B cell (primary cell): ENCODE data around the gene NDST1. TPM values are rescaled to one million over a fixed set of nuclear protein-coding genes. Genes with fewer than 3 reads are reported as not detected.

Experiments used
- ATAC-seq: fragments of 200-7000 bp; cut with Tn5 transposase; one replicate; pipeline ENCODE4 v1.10.0; 2021; ENCODE audit warnings: low read depth, mild to moderate bottlenecking, moderate number of reproducible peaks, moderate library complexity
- CTCF ChIA-PET: fragments of 350-600 bp; sonication (Branson Sonifier 250); formaldehyde crosslinking; loops from one replicate; lab custom pipeline; 2021; ENCODE audit warnings: antibody characterized with exemption, inconsistent platforms; lab: Charles Lee
- POLR2A ChIA-PET: fragments of 350-600 bp; sonication (Branson Sonifier 250); formaldehyde crosslinking; loops from one replicate; lab custom pipeline; 2021; ENCODE audit warnings: antibody characterized with exemption; lab: Charles Lee
- DNase-seq: peaks from one replicate; pipeline ENCODE4 v3.0.0; 2013
- H2AFZ ChIP-seq: 2 replicates; pipeline ENCODE4 v1.6.1; 2012; ENCODE audit warnings: mild to moderate bottlenecking, low read depth, low read length; ENCODE audit not compliant: insufficient read depth, poor library complexity, severe bottlenecking
- H3K27ac ChIP-seq, 2 donors: 1 replicate in 1 of 2; 2 replicates in 1 of 2; pipeline ENCODE4 v1.5.1; 2012 to 2013; ENCODE audit warnings: low read length in 2 of 2, mild to moderate bottlenecking in 2 of 2, moderate library complexity in 1 of 2
- H3K27me3 ChIP-seq, 4 experiments: fragments of 200-600 bp in 1 of 4; sonication (generic) in 1 of 4; replicated peaks in 1 of 4; 1 replicate in 2 of 4; 2 replicates in 2 of 4; pipeline versions ENCODE4 v1.6.1 to v1.7.0; 2013 to 2016; ENCODE audit warnings: low read length in 3 of 4, mild to moderate bottlenecking in 2 of 4, mixed read lengths in 1 of 4, moderate library complexity in 1 of 4; ENCODE audit not compliant: insufficient read depth in 4 of 4, control insufficient read depth in 3 of 4; ENCODE audit errors: control extremely low read depth in 1 of 4
- H3K36me3 ChIP-seq, 2 experiments: replicated peaks in 1 of 2; 1 replicate in 1 of 2; 2 replicates in 1 of 2; pipeline versions ENCODE4 v1.6.1 to v1.7.1; 2013; ENCODE audit warnings: low read length in 1 of 2; ENCODE audit not compliant: insufficient read depth in 2 of 2, control insufficient read depth in 1 of 2; ENCODE audit errors: control extremely low read depth in 1 of 2, extremely low read depth in 1 of 2
- H3K4me1 ChIP-seq, 2 donors: fragments of 200-600 bp in 1 of 2; sonication (generic) in 1 of 2; 1 replicate in 1 of 2; 2 replicates in 1 of 2; pipeline versions ENCODE4 v1.5.1 to v1.6.1; 2013 to 2017; ENCODE audit warnings: low read length in 2 of 2; ENCODE audit not compliant: control insufficient read depth in 2 of 2, insufficient read depth in 2 of 2
- H3K4me2 ChIP-seq: replicated peaks from 2 replicates; pipeline ENCODE3; 2012; ENCODE audit warnings: mild to moderate bottlenecking, low read depth, low read length; ENCODE audit not compliant: poor library complexity, severe bottlenecking
- H3K4me3 ChIP-seq, 5 experiments: fragments of 200-600 bp in 1 of 5; sonication (generic) in 1 of 5; 1 replicate in 3 of 5; 2 replicates in 2 of 5; pipeline versions ENCODE4 v1.5.1 to v1.7.0; 2011 to 2016; ENCODE audit warnings: low read length in 4 of 5, mild to moderate bottlenecking in 4 of 5, low read depth in 2 of 5, control low read depth in 1 of 5, moderate library complexity in 1 of 5; ENCODE audit not compliant: insufficient read depth in 1 of 5; ENCODE audit errors: control extremely low read depth in 1 of 5, extremely low read depth in 1 of 5
- H3K79me2 ChIP-seq: fragments of 200-600 bp; sonication (generic); one replicate; pipeline ENCODE4 v1.6.0; 2016; ENCODE audit warnings: low read length; ENCODE audit not compliant: control insufficient read depth, insufficient read depth
- H3K9ac ChIP-seq: fragments of 200-600 bp; sonication (generic); 2 replicates; pipeline ENCODE4 v1.6.1; 2017; ENCODE audit warnings: mild to moderate bottlenecking, low read length, moderate library complexity
- H3K9me3 ChIP-seq, 3 donors: one replicate each; pipeline versions ENCODE4 v1.6.1 to v1.7.1; 2013; ENCODE audit warnings: low read length in 2 of 3; ENCODE audit not compliant: control insufficient read depth in 2 of 3, insufficient read depth in 1 of 3; ENCODE audit errors: control extremely low read depth in 1 of 3
- H4K20me1 ChIP-seq: 2 replicates; pipeline ENCODE4 v1.6.0; 2012; ENCODE audit warnings: mild to moderate bottlenecking, low read length; ENCODE audit not compliant: insufficient read depth, control insufficient read depth, poor library complexity, severe bottlenecking
- H3K27ac Mint-ChIP-seq: one replicate; pipeline ENCODE4 v1.8.0; 2021; ENCODE audit warnings: mixed read lengths
- H3K27me3 Mint-ChIP-seq: one replicate; pipeline ENCODE4 v1.8.0; 2021; ENCODE audit warnings: mixed read lengths
- H3K4me1 Mint-ChIP-seq: one replicate; pipeline ENCODE4 v1.8.0; 2021; ENCODE audit warnings: mixed read lengths
- H3K4me3 Mint-ChIP-seq: one replicate; pipeline ENCODE4 v1.8.0; 2021; ENCODE audit warnings: mixed read lengths
- H3K9me3 Mint-ChIP-seq: one replicate; pipeline ENCODE4 v1.8.0; 2022; ENCODE audit warnings: mixed read lengths; ENCODE audit not compliant: insufficient read depth
- CTCF ChIP-seq: fragments of 200-600 bp; IDR thresholded peaks from one replicate; pipeline ENCODE4 v1.8.0; 2022; ENCODE audit warnings: antibody characterized with exemption, mild to moderate bottlenecking
- EZH2 ChIP-seq: IDR thresholded peaks from 2 replicates; pipeline ENCODE4 v1.6.1; 2012; ENCODE audit warnings: borderline replicate concordance, low read depth, mild to moderate bottlenecking, moderate library complexity, low read length; ENCODE audit not compliant: insufficient read depth, poor library complexity, severe bottlenecking
- WGBS: methylation state at CpG from one replicate; pipeline ENCODE4 v1.1.5; 2013; ENCODE audit warnings: missing lambda C conversion rate; ENCODE audit not compliant: insufficient coverage; 5-methylcytosine and 5-hydroxymethylcytosine counted together
- intact Hi-C: fragments of 100-400 bp; cut with micrococcal nuclease; formaldehyde crosslinking; loops from one replicate; pipeline ENCODE4 v1.10.0; 2022
- polyA plus RNA-seq: library from polyadenylated mRNA; depleted of rRNA; stranded (reverse); fragments of >200 nt; gene quantifications from 2 replicates; pipeline ENCODE4 v1.2.3, GENCODE V29; 2012
- total RNA-seq, 2 donors: library from RNA; stranded (reverse); fragments of 120-200 nt in 1 of 2; gene quantifications; 1 replicate in 1 of 2; 2 replicates in 1 of 2; pipeline versions ENCODE4 v1.2.3 to v1.2.4, GENCODE V29; 2013 to 2022

Gene NDST1
- total and polyA plus RNA-seq, 2 donors (not counting 1 experiment from before 2014, with no cell fraction given), result 4.3 to 7.0 TPM

GRCh38 chr5:150514708-150515211, 6.8 kb downstream of the NDST1 start:
- CTCF ChIA-PET, result interaction anchor here (1.6 to 2.4 kb wide), 2 partner anchors 11 to 55 kb away, joined by 4 to 9 read pairs; no protein-coding TSS in a partner anchor
- no peaks in the 10 kb centered on the region for H4K20me1 ChIP-seq

More at GRCh38 chr5:150514708-150515211, 6.8 kb downstream of the NDST1 start:
- H3K4me1 ChIP-seq, result no peaks in the 10 kb centered on the region
- TF ChIP-seq EZH2 (no peak), CTCF (no peak)
- POLR2A ChIA-PET, result interaction anchor here (0.9 kb wide), 1 partner anchor 54 kb away, joined by 4 read pairs; no protein-coding TSS in a partner anchor
- Mint-ChIP-seq H3K4me3 (no peak overlapping the region), H3K9me3 (no peaks in the 10 kb centered on the region), H3K4me1 (no peaks in the 10 kb centered on the region), H3K27me3 (no peaks in the 10 kb centered on the region), H3K27ac (no peak overlapping the region)
- no peak overlapping the region for H2AFZ ChIP-seq
- DNase-seq, result no peak
- no peaks in the 10 kb centered on the region for H3K9me3 ChIP-seq
- H3K9ac ChIP-seq, result no peak overlapping the region
- H3K27me3 ChIP-seq, result no peaks in the 10 kb centered on the region
- H3K36me3 ChIP-seq, result no peaks in the 10 kb centered on the region
- no peak overlapping the region for H3K4me2 ChIP-seq
- 93% methylated on average over 3 of the region's 3 CpGs for WGBS
- H3K27ac ChIP-seq, result no peak overlapping the region
- intact Hi-C loops, result no loop called here
- peaks cover 17% of the 10 kb centered on the region for H3K79me2 ChIP-seq
- no peak overlapping the region for H3K4me3 ChIP-seq
- no peak for ATAC-seq
